IPS-20b (cell line): ENCODE measurements around the gene TMEM54.
A peak's percentile ranks its signal among the peaks of the same experiment; 100 is the strongest.

Experiments
- H3K27ac ChIP-seq: one replicate; pipeline ENCODE4 v1.5.1; 2013; ENCODE audit warnings: low read length
- H3K27me3 ChIP-seq: 2 replicates; pipeline ENCODE4 v1.6.1; 2013; ENCODE audit warnings: mild to moderate bottlenecking, low read length, inconsistent platforms; ENCODE audit not compliant: insufficient read depth
- H3K36me3 ChIP-seq: 2 replicates; pipeline ENCODE4 v1.6.1; 2013; ENCODE audit warnings: low read depth, mild to moderate bottlenecking, inconsistent platforms, low read length, moderate library complexity; ENCODE audit not compliant: insufficient read depth
- H3K4me1 ChIP-seq: 2 replicates; pipeline ENCODE4 v1.6.1; 2013; ENCODE audit warnings: mild to moderate bottlenecking, control low read depth, inconsistent platforms, low read length, moderate library complexity; ENCODE audit not compliant: insufficient read depth
- H3K4me3 ChIP-seq: 2 replicates; pipeline ENCODE4 v1.5.1; 2013; ENCODE audit warnings: mild to moderate bottlenecking, low read length, inconsistent platforms
- H3K9ac ChIP-seq: 2 replicates; pipeline ENCODE4 v1.6.1; 2013; ENCODE audit warnings: low read depth, mild to moderate bottlenecking, inconsistent platforms, low read length, moderate library complexity
- H3K9me3 ChIP-seq: 2 replicates; pipeline ENCODE4 v1.6.1; 2013; ENCODE audit warnings: mild to moderate bottlenecking, low read depth, low read length, inconsistent platforms; ENCODE audit not compliant: insufficient read depth

TMEM54 gene, protein sequence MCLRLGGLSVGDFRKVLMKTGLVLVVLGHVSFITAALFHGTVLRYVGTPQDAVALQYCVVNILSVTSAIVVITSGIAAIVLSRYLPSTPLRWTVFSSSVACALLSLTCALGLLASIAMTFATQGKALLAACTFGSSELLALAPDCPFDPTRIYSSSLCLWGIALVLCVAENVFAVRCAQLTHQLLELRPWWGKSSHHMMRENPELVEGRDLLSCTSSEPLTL

DNA sequence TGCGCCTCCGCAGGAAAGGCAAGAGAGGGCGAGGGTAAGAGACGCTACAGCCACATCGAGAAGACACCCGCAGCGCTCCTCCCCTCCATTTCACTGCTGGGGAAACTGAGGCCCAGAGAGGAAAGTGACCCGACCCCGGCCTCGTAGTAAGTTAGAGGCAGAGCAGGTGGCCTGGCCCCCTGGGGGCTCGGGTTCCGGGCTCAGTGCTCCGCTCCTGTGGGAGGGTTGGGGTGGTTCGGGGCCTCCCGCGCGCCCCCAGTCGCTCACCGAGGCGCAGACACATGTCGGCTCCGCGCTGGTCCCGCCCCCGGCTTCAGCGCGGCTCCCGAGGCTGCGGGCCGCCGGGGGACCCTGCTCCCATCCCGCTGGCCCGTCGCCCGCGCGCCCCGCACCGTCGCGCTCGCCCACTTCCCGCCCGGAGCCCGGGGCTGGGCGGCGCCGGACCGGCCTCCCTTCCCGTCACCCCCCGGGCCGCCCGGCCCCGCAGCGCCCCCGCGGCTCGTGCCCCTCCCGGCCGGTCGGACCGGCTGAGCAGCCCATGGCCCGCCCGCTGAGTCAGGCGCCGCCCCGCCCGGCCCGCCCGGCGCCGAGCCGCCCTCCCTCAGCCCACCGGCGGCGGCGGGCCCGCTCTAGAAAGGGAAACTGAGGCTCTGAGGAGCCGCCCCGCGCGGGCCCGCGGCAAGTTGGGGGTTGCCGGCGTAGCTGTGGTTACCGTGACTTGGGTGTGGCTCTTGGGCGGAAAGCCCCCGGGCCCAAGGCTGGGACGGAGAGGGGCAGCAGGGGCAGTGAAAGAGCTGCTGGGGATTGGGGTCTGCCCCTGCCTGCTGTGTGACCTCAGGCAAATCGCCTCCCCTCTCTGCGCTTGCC lies at the start of gene TMEM54:
TSS of gene TMEM54 (minus strand) at position 434 of the 867 bp plus-strand sequence. CDS start at position 283, 151 bp downstream.
- Histone ChIP-seq H3K4me3 (peak within 1 kb of the TSS; percentile 61), H3K9ac (no peak within 1 kb of the TSS), H3K27me3 (peaks cover 73% of the 10 kb centered on the region), H3K27ac (no peak within 1 kb of the TSS), H3K36me3 (no peaks in the 10 kb centered on the region), H3K4me1 (peaks cover 4% of the 10 kb centered on the region; the same call in 1 of the 2 replicates), H3K9me3 (no peaks in the 10 kb centered on the region)

DNA sequence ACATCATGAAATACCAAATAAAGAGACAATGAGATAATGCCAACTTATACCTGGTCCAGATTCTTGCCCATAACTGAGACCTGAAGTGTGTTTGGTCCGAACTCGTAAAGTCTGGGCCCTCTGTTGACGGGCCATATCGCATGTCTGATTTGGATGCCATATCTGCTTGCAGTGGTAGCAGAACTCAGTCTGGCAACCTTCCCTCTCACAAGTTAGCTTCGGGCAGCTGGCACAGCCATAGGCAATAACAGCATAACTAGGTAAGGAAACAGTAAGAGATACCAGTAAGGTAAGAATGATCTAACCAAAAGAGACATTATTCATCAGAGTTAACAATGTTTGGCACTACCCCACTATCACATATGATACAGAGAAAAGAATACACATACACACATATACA lies 48.3 kb upstream of the TMEM54 start:
- no peaks in the 10 kb centered on the region for H3K4me1 ChIP-seq
- no peaks in the 10 kb centered on the region for H3K9me3 ChIP-seq
- H3K4me3 ChIP-seq = no peak overlapping the region
- no peak overlapping the region for H3K27ac ChIP-seq
- peaks cover 28% of the 10 kb centered on the region for H3K36me3 ChIP-seq
- no peak overlapping the region for H3K9ac ChIP-seq
- no peaks in the 10 kb centered on the region for H3K27me3 ChIP-seq

DNA sequence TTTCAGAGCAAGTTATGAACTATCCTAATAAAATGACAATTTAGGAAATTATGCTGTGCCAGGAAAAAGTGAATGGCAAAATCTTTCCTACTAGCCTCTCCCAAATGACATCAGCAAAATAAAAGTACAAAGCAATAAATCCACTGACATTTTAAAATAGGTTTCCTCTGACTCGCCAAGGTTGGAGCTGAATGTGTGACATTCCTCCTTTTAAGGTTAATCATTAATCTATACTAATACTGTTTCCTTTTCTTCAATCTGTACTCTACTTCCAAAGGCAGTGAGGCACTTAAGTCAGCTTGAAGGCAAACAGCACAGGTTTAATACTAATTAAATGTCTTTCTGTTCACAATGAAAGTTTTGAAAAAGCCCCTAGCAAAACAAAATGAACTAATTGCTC lies 47.7 kb upstream of the TMEM54 start:
- Histone ChIP-seq H3K4me3 (no peak overlapping the region), H3K4me1 (no peaks in the 10 kb centered on the region), H3K36me3 (peaks cover 34% of the 10 kb centered on the region), H3K27ac (no peak overlapping the region), H3K9ac (no peak overlapping the region), H3K9me3 (no peaks in the 10 kb centered on the region), H3K27me3 (no peaks in the 10 kb centered on the region)

DNA sequence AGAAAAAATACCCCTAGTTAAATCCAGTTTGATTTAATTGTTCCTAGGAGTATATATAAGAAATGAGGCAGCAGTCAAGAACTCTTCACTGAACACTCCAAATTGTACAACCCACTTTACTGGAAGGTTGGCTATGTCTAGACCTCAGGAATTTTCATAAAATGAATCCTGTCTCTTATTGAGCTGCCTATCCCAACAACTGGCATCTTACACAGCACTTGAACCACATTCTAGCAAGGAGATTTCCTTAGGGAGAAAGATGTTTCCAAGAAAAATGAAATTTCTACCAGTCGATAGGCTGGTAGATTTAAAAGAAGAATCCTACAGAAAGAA lies 47.2 kb upstream of the TMEM54 start:
- no peak overlapping the region for H3K27ac ChIP-seq
- no peak overlapping the region for H3K9ac ChIP-seq
- no peaks in the 10 kb centered on the region for H3K4me1 ChIP-seq
- no peak overlapping the region for H3K4me3 ChIP-seq
- H3K36me3 ChIP-seq = peaks cover 40% of the 10 kb centered on the region
- no peaks in the 10 kb centered on the region for H3K9me3 ChIP-seq
- H3K27me3 ChIP-seq = no peaks in the 10 kb centered on the region

DNA sequence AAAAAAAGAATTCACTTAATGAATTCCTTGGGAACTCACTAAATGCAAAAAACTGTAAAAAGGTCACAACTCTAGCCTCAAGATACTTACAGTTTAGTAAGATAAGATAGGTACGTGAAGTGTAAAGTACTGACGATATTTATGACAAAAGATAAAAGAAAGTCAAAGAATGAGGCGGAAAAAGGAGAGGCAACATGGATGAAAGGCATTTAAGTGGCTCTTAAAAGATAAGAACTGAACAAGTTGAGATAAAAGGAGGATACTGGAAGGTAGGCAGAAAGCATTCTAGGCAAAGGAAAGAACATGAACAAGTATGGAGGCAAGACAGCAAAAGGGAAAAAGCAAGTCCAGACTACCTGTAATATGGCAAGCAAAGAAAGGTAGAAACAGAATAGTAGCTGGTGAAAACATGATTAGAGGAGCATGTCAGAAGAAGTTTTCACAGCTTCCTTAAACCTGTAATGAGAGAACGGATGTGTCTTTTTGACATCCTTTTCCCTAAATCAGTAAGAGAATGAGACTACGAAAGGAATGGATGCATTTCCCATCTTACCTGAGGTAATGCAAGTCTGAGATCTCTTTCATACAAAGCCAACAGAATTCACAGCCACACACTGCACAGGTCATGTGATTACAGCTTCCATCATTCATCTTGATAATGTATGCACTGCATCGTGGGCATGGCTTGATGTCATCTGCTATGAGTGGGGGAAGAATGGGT lies 46.6 kb upstream of the TMEM54 start:
- no peaks in the 10 kb centered on the region for H3K4me1 ChIP-seq
- peaks cover 44% of the 10 kb centered on the region for H3K36me3 ChIP-seq
- H3K9me3 ChIP-seq = no peaks in the 10 kb centered on the region

DNA sequence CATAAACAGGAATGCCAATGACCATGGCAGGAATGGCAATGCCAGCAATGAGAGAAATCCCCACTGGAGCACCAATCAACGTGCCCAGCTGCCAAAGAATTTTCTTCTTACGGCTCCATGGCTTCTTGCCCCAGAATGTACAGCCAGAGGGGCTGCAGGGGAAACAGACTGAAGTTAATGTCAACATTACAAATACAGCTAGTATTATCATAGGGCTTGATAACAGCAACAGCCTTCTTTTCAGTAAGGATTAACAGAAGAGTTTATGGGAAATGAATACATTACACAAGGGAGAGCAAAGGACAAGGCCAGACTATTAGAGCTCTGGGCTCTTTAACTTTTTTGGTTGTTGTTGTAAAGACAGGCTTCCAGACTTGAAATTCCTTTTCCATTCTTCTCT lies 45.2 kb upstream of the TMEM54 start:
- Histone ChIP-seq H3K4me1 (no peaks in the 10 kb centered on the region), H3K27ac (no peak overlapping the region), H3K9ac (no peak overlapping the region), H3K4me3 (no peak overlapping the region), H3K9me3 (no peaks in the 10 kb centered on the region), H3K36me3 (peaks cover 51% of the 10 kb centered on the region), H3K27me3 (no peaks in the 10 kb centered on the region)

More for the DNA sequence above, 46.6 kb upstream of the TMEM54 start:
- Histone ChIP-seq H3K4me3 (no peak overlapping the region), H3K27ac (no peak overlapping the region), H3K9ac (no peak overlapping the region), H3K27me3 (no peaks in the 10 kb centered on the region)

DNA sequence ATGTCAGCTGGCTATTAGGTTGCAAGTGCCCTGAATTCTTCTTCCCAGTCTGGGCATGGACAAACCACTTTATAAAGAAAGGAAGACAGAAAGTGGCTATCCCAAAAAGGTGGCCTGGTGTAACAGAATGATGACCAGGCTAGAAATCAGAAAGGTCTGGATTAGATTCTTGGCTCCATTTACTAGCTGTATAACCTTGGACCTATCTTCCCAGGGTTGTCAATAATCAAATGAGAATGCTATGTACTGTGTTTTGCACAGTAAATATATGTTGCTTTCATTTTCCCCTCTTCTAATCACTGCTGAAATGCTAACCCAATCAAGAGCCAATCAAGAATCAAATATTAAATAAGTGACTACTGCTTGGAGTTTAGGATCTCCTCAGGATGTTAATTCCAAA lies 43.0 kb upstream of the TMEM54 start:
- H3K4me3 ChIP-seq = no peak overlapping the region
- no peaks in the 10 kb centered on the region for H3K27me3 ChIP-seq
- H3K36me3 ChIP-seq = peaks cover 64% of the 10 kb centered on the region
- no peak overlapping the region for H3K9ac ChIP-seq
- no peaks in the 10 kb centered on the region for H3K9me3 ChIP-seq
- no peak overlapping the region for H3K27ac ChIP-seq
- H3K4me1 ChIP-seq = no peaks in the 10 kb centered on the region

DNA sequence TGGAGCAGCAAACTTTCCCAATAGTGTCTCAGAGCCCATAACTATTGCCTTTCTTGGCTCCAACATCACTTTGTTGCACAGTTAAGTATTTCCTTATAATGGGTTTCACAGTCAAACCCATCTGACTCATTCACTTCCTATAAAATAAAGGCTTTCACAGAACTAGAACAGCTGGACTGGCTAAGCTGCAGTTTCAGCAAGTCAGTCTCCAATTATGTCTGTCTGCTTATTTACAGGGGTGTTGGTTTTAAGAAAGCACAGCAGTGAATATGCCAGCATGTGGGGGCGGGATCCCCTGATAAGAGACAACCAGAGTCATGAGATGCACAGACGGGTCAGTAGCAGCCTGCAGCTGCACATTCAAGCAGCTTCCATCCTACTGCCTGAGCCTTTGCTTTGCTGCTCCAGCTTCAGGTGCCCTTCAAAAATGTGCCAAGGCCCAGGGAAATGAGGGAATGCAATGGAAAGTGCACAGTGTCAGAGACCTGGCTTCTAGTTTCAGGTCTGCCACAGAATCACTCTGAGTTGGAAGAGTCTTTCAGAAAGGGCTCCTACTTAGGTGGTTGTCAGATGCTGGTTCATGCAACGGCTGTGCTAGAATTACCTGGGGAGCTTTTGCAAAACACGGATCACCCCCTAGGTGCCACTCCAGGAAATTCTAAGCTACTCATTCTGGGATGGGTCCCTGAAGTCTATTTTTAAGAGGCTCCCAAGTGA lies 38.6 kb upstream of the TMEM54 start:
- Histone ChIP-seq H3K4me3 (no peak overlapping the region), H3K27me3 (no peaks in the 10 kb centered on the region), H3K27ac (no peak overlapping the region), H3K4me1 (no peaks in the 10 kb centered on the region), H3K9ac (no peak overlapping the region), H3K9me3 (no peaks in the 10 kb centered on the region), H3K36me3 (peaks cover 71% of the 10 kb centered on the region)

DNA sequence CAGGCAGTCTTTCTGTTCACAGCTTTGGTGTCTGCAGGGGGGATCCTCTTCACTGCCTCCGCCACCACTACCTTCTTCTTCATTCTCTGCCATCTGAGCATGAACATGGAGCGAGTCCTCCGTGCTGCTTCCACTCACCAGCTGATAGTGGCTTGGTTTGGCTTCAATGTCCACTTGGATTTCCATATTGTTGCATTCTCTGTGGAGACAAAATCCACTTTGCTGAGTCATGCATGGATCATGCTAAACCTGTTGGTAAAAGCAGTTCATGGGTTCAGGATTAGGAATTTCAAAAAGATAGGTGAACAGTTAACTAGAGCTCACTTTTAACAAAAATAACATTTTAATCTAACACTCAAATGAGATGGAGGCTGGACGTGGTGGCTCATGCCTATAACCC lies 35.9 kb upstream of the TMEM54 start:
- H3K27ac ChIP-seq = no peak overlapping the region
- H3K27me3 ChIP-seq = no peaks in the 10 kb centered on the region
- no peak overlapping the region for H3K9ac ChIP-seq
- H3K4me1 ChIP-seq = no peaks in the 10 kb centered on the region
- peaks cover 49% of the 10 kb centered on the region for H3K36me3 ChIP-seq
- H3K4me3 ChIP-seq = no peak overlapping the region
- no peaks in the 10 kb centered on the region for H3K9me3 ChIP-seq

DNA sequence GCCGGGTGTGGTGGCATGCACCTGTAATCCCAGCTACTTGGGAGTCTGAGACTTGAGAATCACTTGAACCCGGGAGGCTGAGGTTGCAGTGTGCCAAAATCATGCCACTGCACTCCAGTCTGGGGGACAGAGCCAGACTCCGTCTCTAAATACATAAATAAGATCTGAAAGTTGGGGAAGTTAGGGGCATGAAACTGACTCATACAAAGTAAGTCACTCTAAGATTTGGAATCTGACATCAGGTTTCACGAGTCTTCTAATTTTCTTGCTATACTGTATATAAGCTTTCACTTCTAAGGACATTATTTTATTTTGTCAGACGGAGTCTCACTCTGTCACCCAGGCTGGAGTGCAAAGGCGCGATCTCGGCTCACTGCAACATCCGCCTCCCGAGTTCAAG lies 33.3 kb upstream of the TMEM54 start:
- no peaks in the 10 kb centered on the region for H3K4me1 ChIP-seq
- 0 out of 2 replicates have a peak, but pooled peaks cover 3% of the 10 kb centered on the region for H3K27me3 ChIP-seq
- H3K36me3 ChIP-seq = peaks cover 34% of the 10 kb centered on the region
- no peak overlapping the region for H3K27ac ChIP-seq
- no peak overlapping the region for H3K4me3 ChIP-seq
- H3K9me3 ChIP-seq = no peaks in the 10 kb centered on the region
- no peak overlapping the region for H3K9ac ChIP-seq

DNA sequence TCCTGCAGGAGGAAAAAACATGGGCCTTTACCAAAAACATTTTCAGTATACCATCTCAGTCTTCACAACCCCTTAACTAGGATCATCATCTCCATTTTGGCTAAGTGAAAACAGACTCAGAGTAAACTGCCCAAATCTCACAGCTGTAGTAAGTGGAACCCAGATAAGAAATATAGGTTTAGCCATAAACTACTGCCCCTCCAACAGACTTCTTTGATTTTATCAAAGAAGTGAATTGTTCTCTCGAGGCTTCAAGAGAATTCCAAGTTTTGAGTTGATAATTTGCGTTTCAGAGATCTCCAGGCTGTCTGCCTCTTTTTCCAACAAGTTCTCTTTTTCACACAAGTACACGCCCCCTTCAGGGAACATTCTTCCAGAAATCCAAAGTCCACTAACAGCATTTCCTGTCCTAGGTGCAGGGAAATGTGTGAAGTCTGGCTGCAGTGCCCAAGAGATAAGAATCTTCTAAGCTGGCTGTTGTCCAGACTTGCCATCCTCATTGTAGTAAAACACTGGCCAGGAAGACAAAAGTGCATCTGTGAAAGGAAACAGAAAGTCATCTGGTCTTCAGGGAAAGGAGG lies 32.6 kb upstream of the TMEM54 start:
- Histone ChIP-seq H3K4me3 (no peak overlapping the region), H3K36me3 (peaks cover 34% of the 10 kb centered on the region), H3K27ac (peak overlapping the region; percentile 22), H3K9ac (no peak overlapping the region), H3K4me1 (no peaks in the 10 kb centered on the region), H3K27me3 (peaks cover 10% of the 10 kb centered on the region), H3K9me3 (no peaks in the 10 kb centered on the region)
